ENCODE results near the gene TPRN. TPM values are rescaled to one million over a fixed set of nuclear protein-coding genes. Genes with fewer than 3 reads are reported as not detected.

Gene TPRN
- total and polyA plus RNA-seq, 2 donors (not counting 1 experiment from before 2014, with no cell fraction given) = 1.6 to 5.8 TPM

DNA sequence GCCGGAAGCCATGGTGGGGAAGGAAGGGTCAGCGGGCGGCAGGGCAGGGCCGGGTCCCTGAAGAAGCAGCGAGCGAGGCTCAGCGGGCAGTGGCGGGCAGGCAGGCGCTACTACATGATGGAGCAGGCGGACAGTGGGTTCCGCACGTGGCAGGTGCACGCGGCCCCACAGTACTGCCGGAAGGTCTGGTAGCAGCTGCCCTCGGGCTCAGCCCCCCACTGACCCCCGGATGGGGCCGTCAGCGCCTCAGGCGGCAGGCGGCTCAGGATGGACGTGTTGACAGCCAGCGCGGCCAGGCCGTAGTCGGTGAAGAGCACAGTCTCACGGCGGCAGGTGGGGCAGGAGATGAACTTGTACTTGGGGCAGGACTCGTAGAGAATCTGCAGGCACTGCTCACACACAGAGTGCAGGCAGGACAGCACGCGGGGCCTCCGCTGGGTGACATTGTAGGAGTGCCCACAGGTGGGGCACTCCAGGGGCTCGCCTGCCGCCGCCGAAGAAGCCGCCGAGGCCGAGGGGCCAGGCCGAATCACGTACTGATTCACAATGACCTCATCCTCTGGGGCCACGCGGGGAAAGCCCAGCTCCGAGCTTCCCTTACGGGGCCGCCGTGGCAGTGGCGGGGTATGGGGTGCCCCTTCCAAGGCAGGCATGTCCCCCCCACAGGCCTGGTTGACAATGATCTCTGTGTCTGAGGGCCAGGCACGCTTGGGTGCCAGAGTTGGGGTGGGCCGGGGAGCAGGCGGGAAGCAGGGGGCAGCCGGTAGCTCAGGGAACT, 20.0 kb upstream of the TPRN start:
- Histone ChIP-seq H3K4me1 (ENCODE audit: control insufficient read depth, extremely low read depth, insufficient read depth, low read length) (peaks cover 8% of the 10 kb centered on the region), H3K27ac (ENCODE audit: insufficient read depth, low read length) (no peak overlapping the region), H3K27me3 (ENCODE audit: control insufficient read depth, insufficient read depth, low read length) (no peaks in the 10 kb centered on the region), H4K20me1 (ENCODE audit: control insufficient read depth, extremely low read depth, insufficient read depth, low read length) (no peaks in the 10 kb centered on the region), H3K4me2 (ENCODE audit: extremely low read depth, insufficient read depth, low read length) (no peak overlapping the region), H3K9ac (ENCODE audit: insufficient read depth, low read length) (no peak overlapping the region), H2AFZ (ENCODE audit: low read length) (no peak overlapping the region), H3K79me2 (ENCODE audit: control insufficient read depth, insufficient read depth, low read length) (no peaks in the 10 kb centered on the region), H3K36me3 (ENCODE audit: control insufficient read depth, insufficient read depth, low read length) (peaks cover 7% of the 10 kb centered on the region), H3K9me3 (ENCODE audit: control insufficient read depth, insufficient read depth, low read depth, low read length) (no peaks in the 10 kb centered on the region), H3K4me3 (replicated peaks in 1 of 4; ENCODE audit: control extremely low read depth in 1 of 4, insufficient read depth in 1 of 4, low read depth in 3 of 4, low read length in 4 of 4) (no peak overlapping the region)
- DNase-seq (ENCODE audit: low read depth in 2 of 2) = no peak
- TF ChIP-seq EZH2 (IDR thresholded peaks at IDR 0.05; ENCODE audit: low read length, missing control alignments) = no peak
- TF ChIP-seq, protein P1, sequence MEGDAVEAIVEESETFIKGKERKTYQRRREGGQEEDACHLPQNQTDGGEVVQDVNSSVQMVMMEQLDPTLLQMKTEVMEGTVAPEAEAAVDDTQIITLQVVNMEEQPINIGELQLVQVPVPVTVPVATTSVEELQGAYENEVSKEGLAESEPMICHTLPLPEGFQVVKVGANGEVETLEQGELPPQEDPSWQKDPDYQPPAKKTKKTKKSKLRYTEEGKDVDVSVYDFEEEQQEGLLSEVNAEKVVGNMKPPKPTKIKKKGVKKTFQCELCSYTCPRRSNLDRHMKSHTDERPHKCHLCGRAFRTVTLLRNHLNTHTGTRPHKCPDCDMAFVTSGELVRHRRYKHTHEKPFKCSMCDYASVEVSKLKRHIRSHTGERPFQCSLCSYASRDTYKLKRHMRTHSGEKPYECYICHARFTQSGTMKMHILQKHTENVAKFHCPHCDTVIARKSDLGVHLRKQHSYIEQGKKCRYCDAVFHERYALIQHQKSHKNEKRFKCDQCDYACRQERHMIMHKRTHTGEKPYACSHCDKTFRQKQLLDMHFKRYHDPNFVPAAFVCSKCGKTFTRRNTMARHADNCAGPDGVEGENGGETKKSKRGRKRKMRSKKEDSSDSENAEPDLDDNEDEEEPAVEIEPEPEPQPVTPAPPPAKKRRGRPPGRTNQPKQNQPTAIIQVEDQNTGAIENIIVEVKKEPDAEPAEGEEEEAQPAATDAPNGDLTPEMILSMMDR (conservative IDR thresholded peaks at IDR 0.05 in 1 of 2, IDR thresholded peaks at IDR 0.05 in 1 of 2; ENCODE audit: low read depth in 1 of 2, low read length in 2 of 2) = no peak

DNA sequence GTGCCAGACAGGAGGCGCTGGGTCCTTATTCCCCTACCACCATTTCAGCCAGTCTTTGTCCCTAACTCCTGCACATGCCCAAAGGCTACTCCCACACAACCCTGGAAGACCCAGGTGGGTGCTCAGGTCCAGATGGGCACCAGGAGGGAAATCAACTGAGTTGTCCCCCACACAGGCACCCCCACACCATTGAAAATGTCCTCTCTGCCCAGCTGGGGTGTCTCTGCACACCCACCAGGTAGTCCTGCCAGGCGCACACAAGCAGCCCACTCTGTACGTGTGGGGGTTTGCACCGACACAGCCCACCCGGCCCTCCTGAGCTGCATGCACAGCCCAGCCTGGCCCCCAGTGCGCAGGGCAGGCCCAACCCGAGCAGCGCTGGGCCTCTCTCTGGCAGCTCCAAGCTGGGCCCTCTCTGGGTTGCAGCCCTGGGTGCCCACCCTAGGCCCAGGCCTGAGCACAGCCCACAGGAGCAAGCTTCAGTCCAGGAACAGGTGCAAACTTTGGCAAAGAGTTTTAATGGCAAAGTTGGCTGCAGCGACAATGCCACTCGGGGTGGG, 19.3 kb upstream of the TPRN start:
- Histone ChIP-seq H2AFZ (ENCODE audit: low read length) (no peak overlapping the region), H3K79me2 (ENCODE audit: control insufficient read depth, insufficient read depth, low read length) (no peaks in the 10 kb centered on the region), H3K4me2 (ENCODE audit: extremely low read depth, insufficient read depth, low read length) (no peak overlapping the region), H3K4me3 (replicated peaks in 1 of 4; ENCODE audit: control extremely low read depth in 1 of 4, insufficient read depth in 1 of 4, low read depth in 3 of 4, low read length in 4 of 4) (no peak overlapping the region), H3K36me3 (ENCODE audit: control insufficient read depth, insufficient read depth, low read length) (peaks cover 11% of the 10 kb centered on the region), H3K27ac (ENCODE audit: insufficient read depth, low read length) (no peak overlapping the region), H3K9ac (ENCODE audit: insufficient read depth, low read length) (no peak overlapping the region), H3K27me3 (ENCODE audit: control insufficient read depth, insufficient read depth, low read length) (no peaks in the 10 kb centered on the region), H4K20me1 (ENCODE audit: control insufficient read depth, extremely low read depth, insufficient read depth, low read length) (no peaks in the 10 kb centered on the region), H3K9me3 (ENCODE audit: control insufficient read depth, insufficient read depth, low read depth, low read length) (no peaks in the 10 kb centered on the region), H3K4me1 (ENCODE audit: control insufficient read depth, extremely low read depth, insufficient read depth, low read length) (peaks cover 8% of the 10 kb centered on the region)
- TF ChIP-seq, protein P1 (conservative IDR thresholded peaks at IDR 0.05 in 1 of 2, IDR thresholded peaks at IDR 0.05 in 1 of 2; ENCODE audit: low read depth in 1 of 2, low read length in 2 of 2) = no peak
- TF ChIP-seq EZH2 (IDR thresholded peaks at IDR 0.05; ENCODE audit: low read length, missing control alignments) = no peak
- DNase-seq (ENCODE audit: low read depth in 2 of 2) = no peak

- no peaks in the 10 kb centered on the region for H4K20me1 ChIP-seq (ENCODE audit: control insufficient read depth, extremely low read depth, insufficient read depth, low read length)
- H3K4me1 ChIP-seq (ENCODE audit: control insufficient read depth, extremely low read depth, insufficient read depth, low read length) = peaks cover 8% of the 10 kb centered on the region
- no peak overlapping the region for H3K9ac ChIP-seq (ENCODE audit: insufficient read depth, low read length)
- no peaks in the 10 kb centered on the region for H3K79me2 ChIP-seq (ENCODE audit: control insufficient read depth, insufficient read depth, low read length)
- no peak overlapping the region for H3K27ac ChIP-seq (ENCODE audit: insufficient read depth, low read length)
- H3K4me3 ChIP-seq (replicated peaks in 1 of 4; ENCODE audit: control extremely low read depth in 1 of 4, insufficient read depth in 1 of 4, low read depth in 3 of 4, low read length in 4 of 4) = no peak overlapping the region
- H2AFZ ChIP-seq (ENCODE audit: low read length) = no peak overlapping the region
- peak overlapping the region; percentile 25 for H3K4me2 ChIP-seq (ENCODE audit: extremely low read depth, insufficient read depth, low read length)
- peak in 1 of 2 donors; percentile 45 for DNase-seq (ENCODE audit: low read depth in 2 of 2)
- TF ChIP-seq EZH2 (IDR thresholded peaks at IDR 0.05; ENCODE audit: low read length, missing control alignments) = no peak
- TF ChIP-seq, protein P1 (conservative IDR thresholded peaks at IDR 0.05 in 1 of 2, IDR thresholded peaks at IDR 0.05 in 1 of 2; ENCODE audit: low read depth in 1 of 2, low read length in 2 of 2) = no peak
- H3K36me3 ChIP-seq (ENCODE audit: control insufficient read depth, insufficient read depth, low read length) = peaks cover 11% of the 10 kb centered on the region
- H3K27me3 ChIP-seq (ENCODE audit: control insufficient read depth, insufficient read depth, low read length) = no peaks in the 10 kb centered on the region
- H3K9me3 ChIP-seq (ENCODE audit: control insufficient read depth, insufficient read depth, low read depth, low read length) = no peaks in the 10 kb centered on the region
Measured at GRCh38 chr9:137218754-137219271, 18.3 kb upstream of the TPRN start.
